Mucosa of descending colon (tissue), 3 donors: ENCODE data around the gene OGFOD1. TPM values are rescaled to one million over a fixed set of nuclear protein-coding genes. Genes with fewer than 3 reads are reported as not detected.

Source experiments
- ATAC-seq: fragments of 200-7000 bp; cut with Tn5 transposase; one replicate; pipeline ENCODE4 v1.9.1; 2020; ENCODE audit warnings: mild to moderate bottlenecking, moderate library complexity
- DNase-seq, 3 donors: peaks; one replicate each; pipeline ENCODE4 v3.0.0-alpha.2; 2020
- H3K36me3 ChIP-seq: fragments of 200-600 bp; one replicate; pipeline ENCODE4 v1.8.0; 2021; ENCODE audit warnings: low read depth, mild to moderate bottlenecking
- H3K4me1 ChIP-seq: fragments of 200-600 bp; one replicate; pipeline ENCODE4 v1.8.0; 2021; ENCODE audit warnings: low read depth, mild to moderate bottlenecking
- H3K4me3 ChIP-seq: fragments of 200-600 bp; one replicate; pipeline ENCODE4 v1.8.0; 2021; ENCODE audit warnings: mild to moderate bottlenecking
- H3K9me3 ChIP-seq: fragments of 200-600 bp; one replicate; pipeline ENCODE4 v1.8.0; 2021; ENCODE audit warnings: mild to moderate bottlenecking
- intact Hi-C, 2 donors: fragments of 100-400 bp; cut with DNase I in 1 of 2; cut with micrococcal nuclease in 1 of 2; formaldehyde crosslinking; loops; one replicate each; pipeline versions ENCODE4 v1.11.0 to v1.11.1; 2022; cut with DNase I, micrococcal nuclease
- total RNA-seq, 3 donors: library from RNA; stranded (reverse); fragmentation: NEBNext Ultra II Directional in 2 of 3; extraction: Animal tissue kit (Norgen Biotek cat#: 25700) in 2 of 3; gene quantifications; one replicate each; pipeline versions ENCODE4 v1.2.1 to v1.2.4, GENCODE V29; 2021 to 2023
- TF ChIP-seq, protein P1 (sequence below): fragments of 200-600 bp; IDR thresholded peaks from one replicate; pipeline ENCODE4 v1.8.0; 2022; ENCODE audit warnings: antibody characterized with exemption, mild to moderate bottlenecking
- donor health status: DM: no; HTN: no; CAD: no; lungs with moderate emphysema.
- donor health status: DM: no; HTN: no; CAD: no.
- donor health status: DM: no; HTN: yes; CAD: no.

OGFOD1 gene
- total RNA-seq, 3 donors from 2014 or later = 17.4 to 27.8 (median 23.6) TPM

- intact Hi-C loops = loop anchor here in 1 of 2 donors (10.0 kb wide), 1 partner anchor 92 kb away; the partner anchor contains the start of gene MT2A
- Histone ChIP-seq H3K36me3 (no peaks in the 10 kb centered on the region), H3K9me3 (no peaks in the 10 kb centered on the region), H3K4me3 (no peak overlapping the region), H3K4me1 (no peaks in the 10 kb centered on the region)
- TF ChIP-seq, protein P1, sequence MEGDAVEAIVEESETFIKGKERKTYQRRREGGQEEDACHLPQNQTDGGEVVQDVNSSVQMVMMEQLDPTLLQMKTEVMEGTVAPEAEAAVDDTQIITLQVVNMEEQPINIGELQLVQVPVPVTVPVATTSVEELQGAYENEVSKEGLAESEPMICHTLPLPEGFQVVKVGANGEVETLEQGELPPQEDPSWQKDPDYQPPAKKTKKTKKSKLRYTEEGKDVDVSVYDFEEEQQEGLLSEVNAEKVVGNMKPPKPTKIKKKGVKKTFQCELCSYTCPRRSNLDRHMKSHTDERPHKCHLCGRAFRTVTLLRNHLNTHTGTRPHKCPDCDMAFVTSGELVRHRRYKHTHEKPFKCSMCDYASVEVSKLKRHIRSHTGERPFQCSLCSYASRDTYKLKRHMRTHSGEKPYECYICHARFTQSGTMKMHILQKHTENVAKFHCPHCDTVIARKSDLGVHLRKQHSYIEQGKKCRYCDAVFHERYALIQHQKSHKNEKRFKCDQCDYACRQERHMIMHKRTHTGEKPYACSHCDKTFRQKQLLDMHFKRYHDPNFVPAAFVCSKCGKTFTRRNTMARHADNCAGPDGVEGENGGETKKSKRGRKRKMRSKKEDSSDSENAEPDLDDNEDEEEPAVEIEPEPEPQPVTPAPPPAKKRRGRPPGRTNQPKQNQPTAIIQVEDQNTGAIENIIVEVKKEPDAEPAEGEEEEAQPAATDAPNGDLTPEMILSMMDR = no peak
- ATAC-seq (no peak), DNase-seq (no peak)
Observed at GRCh38 chr16:56513091-56513490, 61.7 kb downstream of the OGFOD1 start.

GRCh38 chr16:56513972-56514371 is 62.6 kb downstream of the OGFOD1 start:
- Histone ChIP-seq H3K4me3 (no peak overlapping the region), H3K36me3 (no peaks in the 10 kb centered on the region), H3K9me3 (no peaks in the 10 kb centered on the region), H3K4me1 (peaks cover under 1% of the 10 kb centered on the region)
- TF ChIP-seq, protein P1 = peak; percentile 26
- ATAC-seq = peak; percentile 94
- intact Hi-C loops = loop anchor here in 1 of 2 donors (10.0 kb wide), 1 partner anchor 91 kb away; the partner anchor contains the start of gene MT2A
- peak in 2 of 3 donors; percentile 30 to 78 for DNase-seq

DNA sequence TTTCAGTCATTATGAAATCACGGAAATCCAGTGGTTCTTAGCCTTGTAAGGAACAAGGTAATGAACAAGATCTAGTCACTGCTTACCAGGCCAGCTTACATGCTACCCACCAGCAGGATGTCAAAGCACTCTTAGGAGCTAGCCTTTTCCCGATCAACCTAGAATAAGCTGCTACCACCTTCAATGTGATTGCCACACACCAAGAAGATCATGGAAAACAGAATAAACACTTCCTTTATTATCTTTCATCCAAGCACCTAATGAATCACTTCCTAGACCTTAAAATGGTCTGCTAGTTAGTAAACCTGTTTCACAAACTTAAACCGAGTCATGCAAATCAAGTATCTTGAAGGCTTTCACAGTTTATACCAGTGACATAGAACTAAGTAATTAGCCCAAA is 63.5 kb downstream of the OGFOD1 start:
- Histone ChIP-seq H3K4me3 (no peak overlapping the region), H3K4me1 (peaks cover 4% of the 10 kb centered on the region), H3K9me3 (no peaks in the 10 kb centered on the region), H3K36me3 (no peaks in the 10 kb centered on the region)
- TF ChIP-seq, protein P1 = no peak
- no peak for ATAC-seq
- no peak for DNase-seq
- intact Hi-C loops = loop anchor here in 1 of 2 donors (10.0 kb wide), 1 partner anchor 90 kb away; the partner anchor contains the start of gene MT2A

- H3K4me3 ChIP-seq = no peak overlapping the region
- ATAC-seq (no peak), DNase-seq (no peak)
- H3K9me3 ChIP-seq = no peaks in the 10 kb centered on the region
- intact Hi-C loops = loop anchor here in 1 of 2 donors (10.0 kb wide), 1 partner anchor 89 kb away; the partner anchor contains the start of gene MT2A
- no peaks in the 10 kb centered on the region for H3K36me3 ChIP-seq
- TF ChIP-seq, protein P1 = no peak
- peaks cover 4% of the 10 kb centered on the region for H3K4me1 ChIP-seq
Observed at GRCh38 chr16:56515665-56516064, 64.3 kb downstream of the OGFOD1 start.

DNA sequence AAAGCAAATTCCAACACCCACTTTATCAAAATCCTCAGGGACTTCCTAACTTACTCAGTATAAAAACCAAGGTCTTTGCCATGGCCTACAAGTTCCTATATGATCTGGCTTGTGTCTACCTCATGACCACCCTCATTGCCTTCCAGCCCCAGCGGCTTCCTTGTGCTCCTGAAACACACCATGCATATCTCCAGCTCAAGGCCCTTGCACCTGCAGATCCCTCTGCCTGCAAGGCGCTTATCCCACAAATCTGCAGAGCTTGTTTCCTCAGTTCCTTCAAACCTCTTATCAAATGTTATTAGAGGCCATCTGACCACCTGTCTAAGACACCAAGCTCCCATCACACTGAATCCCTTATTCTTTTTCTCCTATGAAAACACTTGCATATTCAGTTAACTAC is 65.9 kb downstream of the OGFOD1 start:
- Histone ChIP-seq H3K36me3 (no peaks in the 10 kb centered on the region), H3K4me1 (peaks cover 4% of the 10 kb centered on the region), H3K4me3 (no peak overlapping the region), H3K9me3 (no peaks in the 10 kb centered on the region)
- no peak for DNase-seq
- intact Hi-C loops = loop anchor here in 1 of 2 donors (10.0 kb wide), 1 partner anchor 88 kb away; the partner anchor contains the start of gene MT2A
- ATAC-seq = no peak
- TF ChIP-seq, protein P1 = no peak

GRCh38 chr16:56518425-56518824 is 67.1 kb downstream of the OGFOD1 start:
- Histone ChIP-seq H3K9me3 (no peaks in the 10 kb centered on the region), H3K36me3 (no peaks in the 10 kb centered on the region), H3K4me3 (no peak overlapping the region), H3K4me1 (peaks cover 4% of the 10 kb centered on the region)
- no peak for DNase-seq
- TF ChIP-seq, protein P1 = no peak
- no peak for ATAC-seq
- intact Hi-C loops = loop anchor here in 1 of 2 donors (10.0 kb wide), 1 partner anchor 86 kb away; the partner anchor contains the start of gene MT2A
